SH-SY5Y (cell line): ENCODE measurements around the gene TRMT1L.

Experiments used
- GATA2 ChIP-seq: IDR thresholded peaks from 2 replicates; pipeline ENCODE4 v1.6.1; 2011; ENCODE audit warnings: mild to moderate bottlenecking, low read depth, low read length
- GATA3 ChIP-seq: IDR thresholded peaks from 2 replicates; pipeline ENCODE4 v1.6.1; 2011; ENCODE audit warnings: low read depth, mild to moderate bottlenecking, low read length, moderate library complexity

TRMT1L gene

DNA sequence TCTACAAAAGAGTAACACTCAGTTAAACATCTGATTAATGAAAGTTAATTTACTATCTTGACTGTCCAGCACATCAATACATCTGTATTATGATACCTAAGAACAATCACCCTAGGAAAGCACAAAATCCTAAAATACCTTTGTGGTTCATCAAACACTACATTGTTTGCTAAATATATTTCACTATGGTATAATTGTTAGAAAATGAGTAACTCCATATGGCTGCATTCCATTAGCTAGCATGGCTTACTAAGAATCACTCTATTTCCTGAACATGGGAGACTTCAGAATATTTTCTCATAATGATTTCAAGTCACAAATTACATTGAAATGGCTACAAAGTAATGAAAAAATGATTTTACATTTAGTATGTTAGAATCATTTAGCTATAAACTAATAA, 12.5 kb downstream of the TRMT1L start:
- no peak for TF ChIP-seq GATA2
- TF ChIP-seq GATA3 = no peak

DNA sequence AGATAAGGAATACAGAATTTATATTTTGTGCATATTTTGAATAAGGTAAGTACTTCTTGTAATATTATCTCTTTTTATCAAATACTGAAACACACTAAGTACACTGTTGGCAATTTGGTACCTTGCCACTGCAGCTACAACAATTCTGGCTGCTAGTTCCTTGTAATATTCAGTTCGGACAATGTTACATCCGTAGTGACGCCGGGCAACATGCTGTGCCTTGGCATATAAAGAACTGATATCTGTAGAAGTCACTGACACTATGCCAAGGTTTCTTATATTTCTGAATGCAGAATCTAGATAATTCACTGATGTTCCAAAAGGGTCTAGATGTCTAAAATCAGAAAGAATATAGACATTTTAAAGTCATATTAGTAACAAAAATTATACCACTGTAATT, 17.5 kb downstream of the TRMT1L start:
- no peak for TF ChIP-seq GATA3

- TF ChIP-seq GATA3 (no peak), GATA2 (no peak)
Observed at GRCh38 chr1:185137896-185138545, 18.7 kb downstream of the TRMT1L start.

- TF ChIP-seq GATA2 (no peak), GATA3 (no peak)
Observed at GRCh38 chr1:185132534-185132933, 24.2 kb downstream of the TRMT1L start.

- TF ChIP-seq GATA3 (no peak), GATA2 (no peak)
Observed at GRCh38 chr1:185129708-185130107, 27.0 kb downstream of the TRMT1L start.

GRCh38 chr1:185112356-185112755, 44.4 kb downstream of the TRMT1L start:
- no peak for TF ChIP-seq GATA3
- no peak for TF ChIP-seq GATA2

GRCh38 chr1:185111873-185112272, 44.9 kb downstream of the TRMT1L start:
- no peak for TF ChIP-seq GATA2
- no peak for TF ChIP-seq GATA3

DNA sequence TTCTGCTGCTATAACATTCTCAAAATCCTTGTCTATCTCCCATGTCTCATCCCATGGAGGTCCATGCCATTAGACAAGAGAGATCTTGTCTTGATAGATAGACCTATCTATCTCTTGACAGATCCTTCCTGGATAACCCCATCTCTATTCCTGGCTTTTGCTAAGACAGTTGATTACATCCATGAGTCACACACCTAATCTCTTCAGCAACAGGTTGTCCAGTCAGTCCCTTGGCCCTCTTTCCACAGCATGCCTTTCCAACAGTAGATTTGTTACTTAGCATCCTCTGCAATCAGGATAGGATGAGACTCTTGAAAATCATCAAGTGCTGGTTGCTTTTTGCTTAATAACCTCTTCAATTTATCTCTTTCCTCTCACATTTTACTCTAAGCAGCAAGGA, 46.6 kb downstream of the TRMT1L start:
- TF ChIP-seq GATA3 (no peak), GATA2 (no peak)

GRCh38 chr1:185108321-185108720, 48.4 kb downstream of the TRMT1L start:
- TF ChIP-seq GATA2 = no peak
- no peak for TF ChIP-seq GATA3

GRCh38 chr1:185105121-185105520, 51.6 kb downstream of the TRMT1L start:
- TF ChIP-seq GATA3 (no peak), GATA2 (no peak)

DNA sequence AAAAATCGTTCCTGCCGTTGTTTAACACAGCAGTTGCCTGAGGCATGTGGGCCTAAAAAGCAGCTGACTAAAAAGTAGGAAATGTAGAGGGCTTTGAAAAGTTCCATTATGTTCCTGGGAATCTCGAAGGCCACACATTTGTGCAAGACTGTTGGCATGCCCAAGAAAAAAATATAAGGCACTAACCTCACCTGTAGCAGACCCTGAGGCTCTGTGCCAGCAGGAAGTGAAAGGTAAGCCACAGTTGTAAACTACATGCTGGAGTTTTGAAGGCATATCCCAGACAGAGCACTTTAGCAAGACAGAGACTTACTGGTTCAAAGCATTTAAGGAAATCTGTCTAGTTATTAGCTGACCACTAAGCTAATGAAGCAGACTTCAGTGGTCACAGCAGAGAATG, 52.7 kb downstream of the TRMT1L start:
- TF ChIP-seq GATA2 (no peak), GATA3 (no peak)

GRCh38 chr1:185096531-185096930, 60.2 kb downstream of the TRMT1L start:
- TF ChIP-seq GATA3 (no peak), GATA2 (no peak)

GRCh38 chr1:185094761-185095160, 62.0 kb downstream of the TRMT1L start:
- TF ChIP-seq GATA2 (no peak), GATA3 (no peak)

GRCh38 chr1:185091480-185091879, 65.3 kb downstream of the TRMT1L start:
- no peak for TF ChIP-seq GATA3
- TF ChIP-seq GATA2 = no peak

GRCh38 chr1:185087746-185088145, 69.0 kb downstream of the TRMT1L start:
- TF ChIP-seq GATA3 (no peak), GATA2 (no peak)

- TF ChIP-seq GATA2 (no peak), GATA3 (no peak)
Observed at GRCh38 chr1:185087101-185087500, 69.7 kb downstream of the TRMT1L start.

GRCh38 chr1:185083818-185084217, 72.9 kb downstream of the TRMT1L start:
- no peak for TF ChIP-seq GATA2
- TF ChIP-seq GATA3 = no peak
